HEK293T (cell line): ENCODE measurements around the gene TMEM273.

Source experiments
- BHLHE40 ChIP-seq: fragments of 450-650 bp; IDR thresholded peaks from 2 replicates; pipeline ENCODE4 v1.6.1; 2016; ENCODE audit warnings: mild to moderate bottlenecking, moderate library complexity, borderline replicate concordance
- CTBP1 ChIP-seq: fragments of 450-650 bp; IDR thresholded peaks from 2 replicates; pipeline ENCODE4 v1.6.1; 2016; ENCODE audit warnings: borderline replicate concordance
- ELF4 ChIP-seq: fragments of 450-650 bp; IDR thresholded peaks from 2 replicates; pipeline ENCODE4 v1.6.1; 2017; ENCODE audit warnings: antibody characterized with exemption
- FOXA1 ChIP-seq: fragments of 450-650 bp; IDR thresholded peaks from 2 replicates; pipeline ENCODE4 v1.6.1; 2016; ENCODE audit warnings: mild to moderate bottlenecking
- FOXK2 ChIP-seq: fragments of 450-650 bp; IDR thresholded peaks from 2 replicates; pipeline ENCODE4 v1.6.1; 2016; ENCODE audit warnings: mild to moderate bottlenecking
- FOXM1 ChIP-seq: fragments of 450-650 bp; IDR thresholded peaks from 2 replicates; pipeline ENCODE4 v1.6.1; 2017; ENCODE audit warnings: mild to moderate bottlenecking, borderline replicate concordance
- HDGF ChIP-seq: fragments of 450-650 bp; IDR thresholded peaks from 2 replicates; pipeline ENCODE4 v1.6.1; 2017; ENCODE audit warnings: antibody characterized with exemption, borderline replicate concordance
- LEF1 ChIP-seq: fragments of 450-650 bp; IDR thresholded peaks from 2 replicates; pipeline ENCODE4 v1.6.1; 2017; ENCODE audit warnings: mild to moderate bottlenecking, borderline replicate concordance
- NFRKB ChIP-seq: fragments of 450-650 bp; IDR thresholded peaks from 2 replicates; pipeline ENCODE4 v1.6.1; 2016; ENCODE audit warnings: mild to moderate bottlenecking, moderate library complexity
- SP1 ChIP-seq: fragments of 450-650 bp; IDR thresholded peaks from 2 replicates; pipeline ENCODE4 v1.6.1; 2017
- SUZ12 ChIP-seq: fragments of 450-650 bp; IDR thresholded peaks from 2 replicates; pipeline ENCODE4 v1.6.1; 2016; ENCODE audit warnings: mild to moderate bottlenecking
- ZNF384 ChIP-seq: fragments of 450-650 bp; IDR thresholded peaks from 2 replicates; pipeline ENCODE4 v1.6.1; 2016
- TF ChIP-seq, protein P1 (sequence below): fragments of 450-650 bp; IDR thresholded peaks from 2 replicates; pipeline ENCODE4 v1.6.1; 2016

DNA sequence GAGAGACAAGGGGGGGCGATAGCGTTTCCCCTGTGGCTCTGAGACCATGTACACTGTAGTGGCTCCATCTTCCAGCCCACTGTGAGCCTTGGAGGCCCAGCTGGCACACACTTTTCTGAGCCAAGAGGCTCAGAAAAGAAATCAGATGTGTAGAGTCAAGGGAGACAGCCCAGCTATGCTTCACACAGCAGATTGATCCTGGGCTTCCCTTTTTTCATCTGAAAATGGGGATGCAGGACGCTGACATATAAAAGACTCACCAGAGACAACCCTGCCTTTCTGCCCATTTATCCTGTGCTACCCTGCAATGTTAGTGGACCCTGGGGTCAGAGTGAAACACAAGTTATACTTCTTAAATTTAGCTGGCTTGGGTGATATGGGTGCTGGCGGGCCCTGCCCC, 14.3 kb downstream of the TMEM273 start:
- no peak for TF ChIP-seq HDGF
- TF ChIP-seq ZNF384: no peak
- TF ChIP-seq LEF1: no peak
- TF ChIP-seq FOXM1: no peak
- no peak for TF ChIP-seq BHLHE40
- TF ChIP-seq SP1: no peak
- no peak for TF ChIP-seq FOXA1
- TF ChIP-seq, protein P1, sequence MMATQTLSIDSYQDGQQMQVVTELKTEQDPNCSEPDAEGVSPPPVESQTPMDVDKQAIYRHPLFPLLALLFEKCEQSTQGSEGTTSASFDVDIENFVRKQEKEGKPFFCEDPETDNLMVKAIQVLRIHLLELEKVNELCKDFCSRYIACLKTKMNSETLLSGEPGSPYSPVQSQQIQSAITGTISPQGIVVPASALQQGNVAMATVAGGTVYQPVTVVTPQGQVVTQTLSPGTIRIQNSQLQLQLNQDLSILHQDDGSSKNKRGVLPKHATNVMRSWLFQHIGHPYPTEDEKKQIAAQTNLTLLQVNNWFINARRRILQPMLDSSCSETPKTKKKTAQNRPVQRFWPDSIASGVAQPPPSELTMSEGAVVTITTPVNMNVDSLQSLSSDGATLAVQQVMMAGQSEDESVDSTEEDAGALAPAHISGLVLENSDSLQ: no peak
- TF ChIP-seq FOXK2: no peak
- TF ChIP-seq SUZ12: no peak
- TF ChIP-seq ELF4: no peak
- TF ChIP-seq CTBP1: no peak
- TF ChIP-seq NFRKB: no peak
